CD4-positive, alpha-beta memory T cell (primary cell): Measurements from ENCODE around the gene ALCAM. TPM values are rescaled to one million over a fixed set of nuclear protein-coding genes. Genes with fewer than 3 reads are reported as not detected.

Experiments used
- CTCF ChIA-PET: fragments of 350-600 bp; sonication (Branson Sonifier 250); formaldehyde crosslinking; loops from one replicate; lab custom pipeline; 2021; ENCODE audit warnings: inconsistent platforms; ENCODE audit not compliant: partially characterized antibody; lab: Charles Lee
- POLR2A ChIA-PET: fragments of 350-600 bp; sonication (Branson Sonifier 250); formaldehyde crosslinking; loops from one replicate; lab custom pipeline; 2021; ENCODE audit not compliant: partially characterized antibody; lab: Charles Lee
- DNase-seq, 5 donors: peaks; one replicate each; pipeline versions ENCODE4 v3.0.0 to v3.0.0-alpha.2; 2020 to 2022; ENCODE audit warnings: mixed read lengths in 1 of 5
- H3K27ac ChIP-seq: one replicate; pipeline ENCODE4 v1.7.0; 2013; ENCODE audit warnings: low read depth, low read length
- H3K27me3 ChIP-seq: 2 replicates; pipeline ENCODE4 v1.7.0; 2013; ENCODE audit warnings: mild to moderate bottlenecking, low read length, moderate library complexity; ENCODE audit not compliant: insufficient read depth
- H3K36me3 ChIP-seq: 2 replicates; pipeline ENCODE4 v1.7.0; 2013; ENCODE audit warnings: mild to moderate bottlenecking, low read length, moderate library complexity; ENCODE audit not compliant: insufficient read depth
- H3K4me1 ChIP-seq: 2 replicates; pipeline ENCODE4 v1.7.0; 2013; ENCODE audit warnings: mild to moderate bottlenecking, low read length, moderate library complexity; ENCODE audit not compliant: insufficient read depth
- H3K4me3 ChIP-seq, 2 donors: one replicate each; pipeline ENCODE4 v1.7.0; 2013; ENCODE audit warnings: low read length in 2 of 2, mild to moderate bottlenecking in 1 of 2
- H3K9me3 ChIP-seq, 2 donors: one replicate each; pipeline ENCODE4 v1.7.0; 2013; ENCODE audit warnings: low read length in 2 of 2, control low read depth in 1 of 2; ENCODE audit not compliant: control insufficient read depth in 1 of 2
- H3K27ac Mint-ChIP-seq, 7 donors: one replicate each; pipeline ENCODE4 v1.8.0; 2020 to 2021; ENCODE audit warnings: mixed read lengths in 7 of 7, mild to moderate bottlenecking in 6 of 7, inconsistent platforms in 3 of 7, moderate library complexity in 3 of 7
- H3K27me3 Mint-ChIP-seq, 2 donors: one replicate each; pipeline ENCODE4 v1.8.0; 2020 to 2021; ENCODE audit warnings: mixed read lengths in 2 of 2
- H3K36me3 Mint-ChIP-seq, 2 donors: one replicate each; pipeline ENCODE4 v1.8.0; 2020 to 2021; ENCODE audit warnings: mixed read lengths in 2 of 2, inconsistent platforms in 1 of 2, mild to moderate bottlenecking in 1 of 2
- H3K4me1 Mint-ChIP-seq, 4 donors: one replicate each; pipeline ENCODE4 v1.8.0; 2020 to 2021; ENCODE audit warnings: mixed read lengths in 4 of 4, mild to moderate bottlenecking in 1 of 4
- H3K4me3 Mint-ChIP-seq, 8 donors: one replicate each; pipeline ENCODE4 v1.8.0; 2020 to 2021; ENCODE audit warnings: mixed read lengths in 8 of 8, mild to moderate bottlenecking in 7 of 8, moderate library complexity in 6 of 8, inconsistent platforms in 3 of 8
- H3K9me3 Mint-ChIP-seq, 8 donors: one replicate each; pipeline ENCODE4 v1.8.0; 2020 to 2021; ENCODE audit warnings: mixed read lengths in 8 of 8, mild to moderate bottlenecking in 5 of 8, inconsistent platforms in 3 of 8, moderate library complexity in 1 of 8
- intact Hi-C: fragments of 100-400 bp; cut with micrococcal nuclease; formaldehyde crosslinking; loops from one replicate; pipeline ENCODE4 v1.15.1; 2023
- polyA plus RNA-seq, 2 donors: library from polyadenylated mRNA; unstranded; fragments of 300-500 nt; fragmentation: Illumina TruSeq; gene quantifications; one replicate each; pipeline ENCODE4 v1.2.3, GENCODE V29; 2021
- total RNA-seq, 2 experiments: library from RNA; stranded (reverse); gene quantifications; one replicate each; pipeline ENCODE4 v1.2.3, GENCODE V29; 2021

ALCAM gene
- 10 to 100 TPM; 10.3 to 10.6 TPM for total RNA-seq
- polyA plus RNA-seq, result 1 to 10 TPM; 5.5 to 6.8 TPM

- peaks cover 21% of the 10 kb centered on the region for H3K4me1 ChIP-seq
Measured at GRCh38 chr3:105366326-105367062, at the start of gene ALCAM. TSS of gene ALCAM (plus strand) at chr3:105366909.

GRCh38 chr3:105317841-105318240 is 48.9 kb upstream of the ALCAM start:
- H3K4me1 Mint-ChIP-seq, result no peaks in the 10 kb centered on the region
- Histone ChIP-seq H3K27me3 (no peaks in the 10 kb centered on the region), H3K9me3 (no peaks in the 10 kb centered on the region), H3K4me3 (no peak overlapping the region), H3K27ac (no peak overlapping the region), H3K36me3 (no peaks in the 10 kb centered on the region), H3K4me1 (no peaks in the 10 kb centered on the region)
- H3K9me3 Mint-ChIP-seq, result no peaks in the 10 kb centered on the region
- no peaks in the 10 kb centered on the region for H3K36me3 Mint-ChIP-seq
- intact Hi-C loops, result no loop called here
- peaks cover 0 to 2% of the 10 kb centered on the region in 2 donors for H3K27me3 Mint-ChIP-seq
- DNase-seq, result no peak
- H3K4me3 Mint-ChIP-seq, result no peak overlapping the region
- CTCF ChIA-PET, result no interaction called here
- no peak overlapping the region for H3K27ac Mint-ChIP-seq
- POLR2A ChIA-PET, result no interaction called here

More at GRCh38 chr3:105366326-105367062, at the start of gene ALCAM:
- peak; percentile 77 to 84 (median 78) for DNase-seq
- peaks cover 0 to 5% (median 0%) of the 10 kb centered on the region in 8 donors for H3K9me3 Mint-ChIP-seq
- H3K36me3 Mint-ChIP-seq, result peaks cover 0 to 20% of the 10 kb centered on the region in 2 donors
- intact Hi-C loops, result no loop called here
- CTCF ChIA-PET, result interaction anchor here (0.5 to 1.7 kb wide), 2 partner anchors 10 to 832 kb away, joined by 5 read pairs; no protein-coding TSS in a partner anchor
- H3K27me3 Mint-ChIP-seq, result peaks cover 5 to 16% of the 10 kb centered on the region in 2 donors
- peak within 1 kb of the TSS; percentile 67 to 80 for H3K4me3 ChIP-seq
- H3K4me1 Mint-ChIP-seq, result peaks cover 13 to 47% (median 26%) of the 10 kb centered on the region in 4 donors
- POLR2A ChIA-PET, result interaction anchor here (1.0 to 1.5 kb wide), 2 partner anchors 11 to 772 kb away, joined by 3 read pairs; no protein-coding TSS in a partner anchor
- no peaks in the 10 kb centered on the region for H3K27me3 ChIP-seq
- H3K4me3 Mint-ChIP-seq, result peak within 1 kb of the TSS; percentile 91 to 97 (median 96)
- peak within 1 kb of the TSS; percentile 83 for H3K27ac ChIP-seq
- peak within 1 kb of the TSS; percentile 97 to 99 (median 99) for H3K27ac Mint-ChIP-seq
- H3K36me3 ChIP-seq, result no peaks in the 10 kb centered on the region
- H3K9me3 ChIP-seq, result no peaks in the 10 kb centered on the region

GRCh38 chr3:105322570-105323273 is 44.0 kb upstream of the ALCAM start:
- Histone ChIP-seq H3K36me3 (no peaks in the 10 kb centered on the region), H3K27ac (no peak overlapping the region), H3K4me3 (no peak overlapping the region), H3K9me3 (no peaks in the 10 kb centered on the region), H3K27me3 (no peaks in the 10 kb centered on the region), H3K4me1 (no peaks in the 10 kb centered on the region)
- DNase-seq, result no peak
- no peak overlapping the region for H3K27ac Mint-ChIP-seq
- no peaks in the 10 kb centered on the region for H3K36me3 Mint-ChIP-seq
- no peaks in the 10 kb centered on the region for H3K27me3 Mint-ChIP-seq
- no peak overlapping the region for H3K4me3 Mint-ChIP-seq
- POLR2A ChIA-PET, result no interaction called here
- no peaks in the 10 kb centered on the region for H3K4me1 Mint-ChIP-seq
- no peaks in the 10 kb centered on the region for H3K9me3 Mint-ChIP-seq
- CTCF ChIA-PET, result no interaction called here
- intact Hi-C loops, result no loop called here

GRCh38 chr3:105323274-105323599 is 43.5 kb upstream of the ALCAM start:
- no peak overlapping the region for H3K27ac Mint-ChIP-seq

GRCh38 chr3:105324951-105325350 is 41.8 kb upstream of the ALCAM start:
- no peaks in the 10 kb centered on the region for H3K4me1 ChIP-seq
- H3K36me3 ChIP-seq, result no peaks in the 10 kb centered on the region
- intact Hi-C loops, result no loop called here
- H3K27me3 Mint-ChIP-seq, result no peaks in the 10 kb centered on the region
- no peak overlapping the region for H3K4me3 Mint-ChIP-seq
- H3K9me3 Mint-ChIP-seq, result no peaks in the 10 kb centered on the region
- no peaks in the 10 kb centered on the region for H3K9me3 ChIP-seq
- H3K4me1 Mint-ChIP-seq, result no peaks in the 10 kb centered on the region
- no peak for DNase-seq
- H3K27ac Mint-ChIP-seq, result no peak overlapping the region
- ChIA-PET CTCF (no interaction called here), POLR2A (no interaction called here)
- no peak overlapping the region for H3K4me3 ChIP-seq
- no peaks in the 10 kb centered on the region for H3K36me3 Mint-ChIP-seq
- H3K27ac ChIP-seq, result no peak overlapping the region
- no peaks in the 10 kb centered on the region for H3K27me3 ChIP-seq

More at GRCh38 chr3:105323274-105323599, 43.5 kb upstream of the ALCAM start:
- no peaks in the 10 kb centered on the region for H3K36me3 Mint-ChIP-seq
- H3K4me1 Mint-ChIP-seq, result no peaks in the 10 kb centered on the region
- no peaks in the 10 kb centered on the region for H3K27me3 ChIP-seq
- H3K9me3 Mint-ChIP-seq, result no peaks in the 10 kb centered on the region
- no peaks in the 10 kb centered on the region for H3K27me3 Mint-ChIP-seq
- H3K4me3 Mint-ChIP-seq, result no peak overlapping the region
- DNase-seq, result no peak
- H3K4me1 ChIP-seq, result no peaks in the 10 kb centered on the region
- intact Hi-C loops, result no loop called here
- ChIA-PET POLR2A (no interaction called here), CTCF (no interaction called here)
- no peak overlapping the region for H3K27ac ChIP-seq
- H3K4me3 ChIP-seq, result no peak overlapping the region
- H3K9me3 ChIP-seq, result no peaks in the 10 kb centered on the region
- H3K36me3 ChIP-seq, result no peaks in the 10 kb centered on the region

GRCh38 chr3:105327662-105328337 is 38.9 kb upstream of the ALCAM start:
- no peaks in the 10 kb centered on the region for H3K9me3 ChIP-seq
- no peaks in the 10 kb centered on the region for H3K4me1 Mint-ChIP-seq
- no peak overlapping the region for H3K27ac ChIP-seq
- H3K4me1 ChIP-seq, result no peaks in the 10 kb centered on the region
- intact Hi-C loops, result no loop called here
- H3K4me3 Mint-ChIP-seq, result no peak overlapping the region
- no peaks in the 10 kb centered on the region for H3K27me3 ChIP-seq
- ChIA-PET CTCF (no interaction called here), POLR2A (no interaction called here)
- no peaks in the 10 kb centered on the region for H3K36me3 ChIP-seq
- peaks cover 0 to 5% (median 0%) of the 10 kb centered on the region in 8 donors for H3K9me3 Mint-ChIP-seq
- H3K27me3 Mint-ChIP-seq, result peaks cover 0 to 1% of the 10 kb centered on the region in 2 donors
- no peaks in the 10 kb centered on the region for H3K36me3 Mint-ChIP-seq
- DNase-seq, result no peak
- no peak overlapping the region for H3K27ac Mint-ChIP-seq
- no peak overlapping the region for H3K4me3 ChIP-seq

GRCh38 chr3:105328338-105328730 is 38.4 kb upstream of the ALCAM start:
- POLR2A ChIA-PET, result no interaction called here
- Histone ChIP-seq H3K4me3 (no peak overlapping the region), H3K27me3 (no peaks in the 10 kb centered on the region), H3K27ac (no peak overlapping the region), H3K4me1 (no peaks in the 10 kb centered on the region), H3K9me3 (no peaks in the 10 kb centered on the region), H3K36me3 (no peaks in the 10 kb centered on the region)
- intact Hi-C loops, result no loop called here
- Mint-ChIP-seq H3K27ac (no peak overlapping the region), H3K4me3 (no peak overlapping the region), H3K27me3 (peaks cover 0 to 3% of the 10 kb centered on the region in 2 donors), H3K4me1 (no peaks in the 10 kb centered on the region), H3K36me3 (no peaks in the 10 kb centered on the region), H3K9me3 (peaks cover 0 to 9% (median 1%) of the 10 kb centered on the region in 8 donors)
- no peak for DNase-seq
- CTCF ChIA-PET, result no interaction called here
